Sigmoid colon (tissue), 4 donors: ENCODE results near the gene BCAT1.

Source experiments
- CTCF ChIP-seq, 4 experiments: fragments of 450-650 bp in 3 of 4; fragments of 200-600 bp in 1 of 4; IDR thresholded peaks; one replicate each; pipeline ENCODE4 v1.5.1; 2016 to 2019; ENCODE audit warnings: antibody characterized with exemption in 4 of 4, mild to moderate bottlenecking in 3 of 4, moderate library complexity in 2 of 4
- POLR2AphosphoS5 ChIP-seq, 4 donors: sonication (generic); formaldehyde crosslinking; IDR thresholded peaks; one replicate each; pipeline ENCODE4 v1.6.1; 2017; ENCODE audit warnings: antibody characterized with exemption in 4 of 4

- TF ChIP-seq POLR2AphosphoS5 (IDR thresholded peaks at IDR 0.05) (no peak), CTCF (IDR thresholded peaks at IDR 0.05) (no peak)
Measured at GRCh38 chr12:24955389-24955788, 6.5 kb upstream of the BCAT1 start.
